GM23338 (cell line): ENCODE measurements around the gene TOMM40L. TPM values are rescaled to one million over a fixed set of nuclear protein-coding genes. Genes with fewer than 3 reads are reported as not detected.

Experiments used
- ATAC-seq: fragments of 200-7000 bp; cut with Tn5 transposase; 3 replicates; pipeline ENCODE4 v1.9.1; 2020
- DNase-seq: peaks from one replicate; pipeline ENCODE4 v3.0.0-alpha.2; 2015; ENCODE audit warnings: low spot score
- H2AFZ ChIP-seq: fragments of 200-600 bp; sonication (generic); 2 replicates; pipeline ENCODE4 v1.8.0; 2016; ENCODE audit warnings: antibody characterized with exemption, mild to moderate bottlenecking, moderate library complexity
- H3F3A ChIP-seq: fragments of 200-600 bp; sonication (generic); replicated peaks from 2 replicates; pipeline ENCODE4 v1.8.0; 2017; ENCODE audit warnings: antibody characterized with exemption, mixed run types, low read depth
- H3K27ac ChIP-seq: fragments of 200-600 bp; sonication (generic); 2 replicates; pipeline ENCODE4 v1.6.1; 2016; ENCODE audit warnings: low read depth
- H3K27me3 ChIP-seq: fragments of 200-600 bp; sonication (generic); 2 replicates; pipeline ENCODE4 v1.8.0; 2016; ENCODE audit warnings: mild to moderate bottlenecking, mixed run types, moderate library complexity; ENCODE audit not compliant: insufficient read depth
- H3K36me3 ChIP-seq: fragments of 200-600 bp; sonication (generic); 2 replicates; pipeline ENCODE4 v1.8.0; 2016; ENCODE audit warnings: mild to moderate bottlenecking; ENCODE audit not compliant: insufficient read depth
- H3K4me1 ChIP-seq: fragments of 200-600 bp; sonication (generic); 2 replicates; pipeline ENCODE4 v1.8.0; 2016; ENCODE audit warnings: mild to moderate bottlenecking, moderate library complexity; ENCODE audit not compliant: insufficient read depth
- H3K4me2 ChIP-seq: fragments of 200-600 bp; sonication (generic); 2 replicates; pipeline ENCODE4 v1.7.1; 2017; ENCODE audit warnings: mixed run types
- H3K4me3 ChIP-seq: fragments of 200-600 bp; sonication (generic); 2 replicates; pipeline ENCODE4 v1.6.1; 2016; ENCODE audit warnings: mixed run types
- H3K79me2 ChIP-seq: fragments of 200-600 bp; sonication (generic); replicated peaks from 2 replicates; pipeline ENCODE4 v1.8.0; 2017; ENCODE audit warnings: mild to moderate bottlenecking; ENCODE audit not compliant: insufficient read depth
- H3K9me2 ChIP-seq: fragments of 200-600 bp; sonication (generic); 2 replicates; pipeline ENCODE4 v1.8.0; 2017; ENCODE audit not compliant: insufficient read depth
- H4K20me1 ChIP-seq: fragments of 200-600 bp; sonication (generic); replicated peaks from 2 replicates; pipeline ENCODE4 v1.8.0; 2017; ENCODE audit warnings: mild to moderate bottlenecking; ENCODE audit not compliant: insufficient read depth
- H3K27ac Mint-ChIP-seq: 2 replicates; pipeline ENCODE4 v1.8.0; 2020; ENCODE audit warnings: inconsistent platforms, mild to moderate bottlenecking, moderate library complexity, mixed read lengths
- H3K27me3 Mint-ChIP-seq: 3 replicates; pipeline ENCODE4 v1.8.0; 2022; ENCODE audit warnings: low read depth, mild to moderate bottlenecking, moderate library complexity, mixed read lengths, inconsistent platforms; ENCODE audit not compliant: insufficient read depth, poor library complexity
- H3K36me3 Mint-ChIP-seq: 3 replicates; pipeline ENCODE4 v1.8.0; 2021; ENCODE audit warnings: low read depth, mild to moderate bottlenecking, inconsistent platforms, moderate library complexity, mixed read lengths
- H3K4me1 Mint-ChIP-seq: 3 replicates; pipeline ENCODE4 v1.8.0; 2020; ENCODE audit warnings: mild to moderate bottlenecking, inconsistent platforms, mixed read lengths
- H3K4me3 Mint-ChIP-seq: 3 replicates; pipeline ENCODE4 v1.8.0; 2021; ENCODE audit warnings: moderate library complexity, mild to moderate bottlenecking, inconsistent platforms, mixed read lengths
- H3K9me3 Mint-ChIP-seq: 3 replicates; pipeline ENCODE4 v1.8.0; 2020; ENCODE audit warnings: moderate library complexity, mild to moderate bottlenecking, inconsistent platforms, mixed read lengths
- CREB1 ChIP-seq: fragments of 250-450 bp; sonication (Bioruptor Pico); IDR thresholded peaks from 2 replicates; pipeline ENCODE4 v1.5.0; 2020; ENCODE audit warnings: low read depth, mild to moderate bottlenecking, moderate library complexity
- EZH2phosphoT487 ChIP-seq: fragments of 200-600 bp; sonication (generic); IDR thresholded peaks from one replicate; pipeline ENCODE4 v1.8.1; 2018; ENCODE audit warnings: antibody characterized with exemption; ENCODE audit not compliant: unreplicated experiment
- JUNB ChIP-seq: IDR thresholded peaks from one replicate; pipeline ENCODE4 v1.6.1; 2016; ENCODE audit warnings: antibody characterized with exemption; ENCODE audit not compliant: unreplicated experiment
- NANOG ChIP-seq: IDR thresholded peaks from 2 replicates; pipeline ENCODE4 v1.6.1; 2016; ENCODE audit warnings: antibody characterized with exemption, borderline replicate concordance
- POLR2AphosphoS5 ChIP-seq: IDR thresholded peaks from 2 replicates; pipeline ENCODE4 v1.6.1; 2016; ENCODE audit warnings: antibody characterized with exemption, low read depth
- STAT1 ChIP-seq: IDR thresholded peaks from one replicate; pipeline ENCODE4 v1.6.1; 2016; ENCODE audit warnings: antibody characterized with exemption; ENCODE audit not compliant: unreplicated experiment
- ZNF114 ChIP-seq: fragments of 250-450 bp; sonication (Bioruptor Pico); IDR thresholded peaks from 2 replicates; pipeline ENCODE4 v1.5.0; 2020; ENCODE audit warnings: mild to moderate bottlenecking, moderate library complexity
- ZNF331 ChIP-seq: fragments of 250-450 bp; sonication (Bioruptor Pico); IDR thresholded peaks from 2 replicates; pipeline ENCODE4 v1.5.0; 2020; ENCODE audit warnings: low read depth, mild to moderate bottlenecking, moderate library complexity
- polyA plus RNA-seq: library from polyadenylated mRNA; unstranded; fragments of >200 nt; fragmentation: Nextera tagmentation; extraction: Ambion mirVana; gene quantifications from 2 replicates; pipeline ENCODE4 v1.2.1, GENCODE V29; 2016
- total RNA-seq: library from RNA; depleted of rRNA; stranded (reverse); fragments of >200 nt; shearing (Covaris generic); gene quantifications from 2 replicates; pipeline ENCODE4 v1.2.3, GENCODE V29; 2014
- TF ChIP-seq, protein P1 (sequence below): fragments of 250-450 bp; sonication (Bioruptor Pico); IDR thresholded peaks from 2 replicates; pipeline ENCODE4 v1.5.0; 2020; ENCODE audit warnings: mild to moderate bottlenecking, moderate library complexity
- TF ChIP-seq, protein P2 (sequence below): IDR thresholded peaks from 2 replicates; pipeline ENCODE4 v1.6.1; 2016; ENCODE audit warnings: antibody characterized with exemption
- TF ChIP-seq, protein P3 (sequence below): IDR thresholded peaks from one replicate; pipeline ENCODE4 v1.6.1; 2018; ENCODE audit warnings: antibody characterized with exemption; ENCODE audit not compliant: unreplicated experiment
- TF ChIP-seq, protein P4 (sequence below), 2 experiments: fragments of 200-600 bp in 1 of 2; sonication (generic) in 1 of 2; conservative IDR thresholded peaks; 2 replicates each; pipeline versions ENCODE4 v1.5.1 to v1.6.1; 2016 to 2017; ENCODE audit warnings: antibody characterized with exemption in 2 of 2, low read depth in 2 of 2, mild to moderate bottlenecking in 2 of 2, moderate library complexity in 1 of 2

Gene TOMM40L
- total and polyA plus RNA-seq, 2 experiments from 2014 or later, result 6.8 to 12.9 TPM

DNA sequence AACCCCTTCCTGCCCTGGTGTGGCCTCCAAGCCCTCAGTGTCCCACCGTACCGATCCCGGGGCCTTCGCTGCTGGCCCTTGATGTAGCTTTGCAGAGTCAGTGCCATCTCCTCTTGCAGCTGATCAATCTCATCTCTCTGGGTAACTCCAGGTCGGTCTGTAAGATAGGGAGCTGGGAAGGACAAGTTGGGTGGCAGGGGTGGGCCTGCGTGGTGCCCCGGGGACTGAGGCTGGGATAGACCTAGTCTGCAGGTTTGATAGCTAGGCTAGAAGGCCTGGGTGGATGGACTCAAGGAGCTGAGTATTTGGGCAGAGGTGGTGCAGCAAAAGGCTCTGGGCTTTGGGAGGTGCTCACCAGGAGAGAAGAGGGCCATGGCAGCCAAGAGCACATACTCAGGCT is 4.9 kb downstream of the TOMM40L start (continued):
- TF ChIP-seq, protein P1, sequence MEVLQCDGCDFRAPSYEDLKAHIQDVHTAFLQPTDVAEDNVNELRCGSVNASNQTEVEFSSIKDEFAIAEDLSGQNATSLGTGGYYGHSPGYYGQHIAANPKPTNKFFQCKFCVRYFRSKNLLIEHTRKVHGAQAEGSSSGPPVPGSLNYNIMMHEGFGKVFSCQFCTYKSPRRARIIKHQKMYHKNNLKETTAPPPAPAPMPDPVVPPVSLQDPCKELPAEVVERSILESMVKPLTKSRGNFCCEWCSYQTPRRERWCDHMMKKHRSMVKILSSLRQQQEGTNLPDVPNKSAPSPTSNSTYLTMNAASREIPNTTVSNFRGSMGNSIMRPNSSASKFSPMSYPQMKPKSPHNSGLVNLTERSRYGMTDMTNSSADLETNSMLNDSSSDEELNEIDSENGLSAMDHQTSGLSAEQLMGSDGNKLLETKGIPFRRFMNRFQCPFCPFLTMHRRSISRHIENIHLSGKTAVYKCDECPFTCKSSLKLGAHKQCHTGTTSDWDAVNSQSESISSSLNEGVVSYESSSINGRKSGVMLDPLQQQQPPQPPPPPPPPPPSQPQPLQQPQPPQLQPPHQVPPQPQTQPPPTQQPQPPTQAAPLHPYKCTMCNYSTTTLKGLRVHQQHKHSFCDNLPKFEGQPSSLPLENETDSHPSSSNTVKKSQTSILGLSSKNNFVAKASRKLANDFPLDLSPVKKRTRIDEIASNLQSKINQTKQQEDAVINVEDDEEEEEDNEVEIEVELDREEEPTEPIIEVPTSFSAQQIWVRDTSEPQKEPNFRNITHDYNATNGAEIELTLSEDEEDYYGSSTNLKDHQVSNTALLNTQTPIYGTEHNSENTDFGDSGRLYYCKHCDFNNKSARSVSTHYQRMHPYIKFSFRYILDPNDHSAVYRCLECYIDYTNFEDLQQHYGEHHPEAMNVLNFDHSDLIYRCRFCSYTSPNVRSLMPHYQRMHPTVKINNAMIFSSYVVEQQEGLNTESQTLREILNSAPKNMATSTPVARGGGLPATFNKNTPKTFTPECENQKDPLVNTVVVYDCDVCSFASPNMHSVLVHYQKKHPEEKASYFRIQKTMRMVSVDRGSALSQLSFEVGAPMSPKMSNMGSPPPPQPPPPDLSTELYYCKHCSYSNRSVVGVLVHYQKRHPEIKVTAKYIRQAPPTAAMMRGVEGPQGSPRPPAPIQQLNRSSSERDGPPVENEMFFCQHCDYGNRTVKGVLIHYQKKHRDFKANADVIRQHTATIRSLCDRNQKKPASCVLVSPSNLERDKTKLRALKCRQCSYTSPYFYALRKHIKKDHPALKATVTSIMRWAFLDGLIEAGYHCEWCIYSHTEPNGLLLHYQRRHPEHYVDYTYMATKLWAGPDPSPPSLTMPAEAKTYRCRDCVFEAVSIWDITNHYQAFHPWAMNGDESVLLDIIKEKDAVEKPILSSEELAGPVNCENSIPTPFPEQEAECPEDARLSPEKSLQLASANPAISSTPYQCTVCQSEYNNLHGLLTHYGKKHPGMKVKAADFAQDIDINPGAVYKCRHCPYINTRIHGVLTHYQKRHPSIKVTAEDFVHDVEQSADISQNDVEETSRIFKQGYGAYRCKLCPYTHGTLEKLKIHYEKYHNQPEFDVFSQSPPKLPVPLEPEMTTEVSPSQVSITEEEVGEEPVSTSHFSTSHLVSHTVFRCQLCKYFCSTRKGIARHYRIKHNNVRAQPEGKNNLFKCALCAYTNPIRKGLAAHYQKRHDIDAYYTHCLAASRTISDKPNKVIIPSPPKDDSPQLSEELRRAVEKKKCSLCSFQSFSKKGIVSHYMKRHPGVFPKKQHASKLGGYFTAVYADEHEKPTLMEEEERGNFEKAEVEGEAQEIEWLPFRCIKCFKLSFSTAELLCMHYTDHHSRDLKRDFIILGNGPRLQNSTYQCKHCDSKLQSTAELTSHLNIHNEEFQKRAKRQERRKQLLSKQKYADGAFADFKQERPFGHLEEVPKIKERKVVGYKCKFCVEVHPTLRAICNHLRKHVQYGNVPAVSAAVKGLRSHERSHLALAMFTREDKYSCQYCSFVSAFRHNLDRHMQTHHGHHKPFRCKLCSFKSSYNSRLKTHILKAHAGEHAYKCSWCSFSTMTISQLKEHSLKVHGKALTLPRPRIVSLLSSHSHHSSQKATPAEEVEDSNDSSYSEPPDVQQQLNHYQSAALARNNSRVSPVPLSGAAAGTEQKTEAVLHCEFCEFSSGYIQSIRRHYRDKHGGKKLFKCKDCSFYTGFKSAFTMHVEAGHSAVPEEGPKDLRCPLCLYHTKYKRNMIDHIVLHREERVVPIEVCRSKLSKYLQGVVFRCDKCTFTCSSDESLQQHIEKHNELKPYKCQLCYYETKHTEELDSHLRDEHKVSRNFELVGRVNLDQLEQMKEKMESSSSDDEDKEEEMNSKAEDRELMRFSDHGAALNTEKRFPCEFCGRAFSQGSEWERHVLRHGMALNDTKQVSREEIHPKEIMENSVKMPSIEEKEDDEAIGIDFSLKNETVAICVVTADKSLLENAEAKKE, result no peak
- no peak for TF ChIP-seq ZNF114 (CRISPR knock-in tag)
- no peak for TF ChIP-seq EZH2phosphoT487

DNA sequence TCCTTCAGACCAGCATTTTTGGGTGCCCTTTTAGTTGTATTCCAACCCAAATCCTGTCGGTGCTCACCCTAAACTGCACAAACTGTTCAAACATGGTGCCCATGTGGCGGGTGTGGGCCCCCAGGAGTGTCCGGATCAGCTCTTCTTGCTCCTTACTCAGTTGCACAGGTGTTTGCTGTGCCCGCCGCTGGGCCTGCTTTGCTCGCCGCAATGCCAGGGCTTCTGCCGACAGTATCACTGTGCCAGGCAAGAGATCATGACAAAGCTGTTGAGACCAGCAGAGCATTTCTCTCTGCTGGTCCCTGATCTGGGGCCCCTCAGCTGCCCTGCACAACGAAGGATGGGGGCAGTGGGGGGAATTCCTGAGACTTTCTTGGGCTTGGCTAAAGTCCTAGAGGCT is 7.2 kb downstream of the TOMM40L start:
- H3K36me3 Mint-ChIP-seq, result peaks cover 14% of the 10 kb centered on the region
- Histone ChIP-seq H3K4me3 (no peak overlapping the region), H3F3A (peaks cover 9% of the 10 kb centered on the region; the same call in 1 of the 2 replicates), H3K36me3 (peaks cover 6% of the 10 kb centered on the region), H3K79me2 (no peaks in the 10 kb centered on the region), H2AFZ (no peak overlapping the region), H3K9me2 (no peaks in the 10 kb centered on the region), H4K20me1 (no peaks in the 10 kb centered on the region), H3K4me1 (no peaks in the 10 kb centered on the region), H3K27me3 (no peaks in the 10 kb centered on the region), H3K4me2 (no peak overlapping the region), H3K27ac (no peak overlapping the region)
- DNase-seq (no peak), ATAC-seq (no peak)
- H3K9me3 Mint-ChIP-seq, result no peaks in the 10 kb centered on the region
- H3K4me3 Mint-ChIP-seq, result no peak overlapping the region
- peaks cover 3% of the 10 kb centered on the region for H3K27me3 Mint-ChIP-seq
- H3K27ac Mint-ChIP-seq, result no peak overlapping the region
- H3K4me1 Mint-ChIP-seq, result no peaks in the 10 kb centered on the region; the same call in 2 of the 3 replicates
- TF ChIP-seq CREB1 (no peak), STAT1 (no peak), NANOG (no peak), ZNF331 (CRISPR knock-in tag) (no peak), ZNF114 (CRISPR knock-in tag) (no peak), EZH2phosphoT487 (no peak), JUNB (no peak), POLR2AphosphoS5 (no peak)
- TF ChIP-seq, protein P2, sequence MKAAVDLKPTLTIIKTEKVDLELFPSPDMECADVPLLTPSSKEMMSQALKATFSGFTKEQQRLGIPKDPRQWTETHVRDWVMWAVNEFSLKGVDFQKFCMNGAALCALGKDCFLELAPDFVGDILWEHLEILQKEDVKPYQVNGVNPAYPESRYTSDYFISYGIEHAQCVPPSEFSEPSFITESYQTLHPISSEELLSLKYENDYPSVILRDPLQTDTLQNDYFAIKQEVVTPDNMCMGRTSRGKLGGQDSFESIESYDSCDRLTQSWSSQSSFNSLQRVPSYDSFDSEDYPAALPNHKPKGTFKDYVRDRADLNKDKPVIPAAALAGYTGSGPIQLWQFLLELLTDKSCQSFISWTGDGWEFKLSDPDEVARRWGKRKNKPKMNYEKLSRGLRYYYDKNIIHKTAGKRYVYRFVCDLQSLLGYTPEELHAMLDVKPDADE, result no peak
- TF ChIP-seq, protein P3, sequence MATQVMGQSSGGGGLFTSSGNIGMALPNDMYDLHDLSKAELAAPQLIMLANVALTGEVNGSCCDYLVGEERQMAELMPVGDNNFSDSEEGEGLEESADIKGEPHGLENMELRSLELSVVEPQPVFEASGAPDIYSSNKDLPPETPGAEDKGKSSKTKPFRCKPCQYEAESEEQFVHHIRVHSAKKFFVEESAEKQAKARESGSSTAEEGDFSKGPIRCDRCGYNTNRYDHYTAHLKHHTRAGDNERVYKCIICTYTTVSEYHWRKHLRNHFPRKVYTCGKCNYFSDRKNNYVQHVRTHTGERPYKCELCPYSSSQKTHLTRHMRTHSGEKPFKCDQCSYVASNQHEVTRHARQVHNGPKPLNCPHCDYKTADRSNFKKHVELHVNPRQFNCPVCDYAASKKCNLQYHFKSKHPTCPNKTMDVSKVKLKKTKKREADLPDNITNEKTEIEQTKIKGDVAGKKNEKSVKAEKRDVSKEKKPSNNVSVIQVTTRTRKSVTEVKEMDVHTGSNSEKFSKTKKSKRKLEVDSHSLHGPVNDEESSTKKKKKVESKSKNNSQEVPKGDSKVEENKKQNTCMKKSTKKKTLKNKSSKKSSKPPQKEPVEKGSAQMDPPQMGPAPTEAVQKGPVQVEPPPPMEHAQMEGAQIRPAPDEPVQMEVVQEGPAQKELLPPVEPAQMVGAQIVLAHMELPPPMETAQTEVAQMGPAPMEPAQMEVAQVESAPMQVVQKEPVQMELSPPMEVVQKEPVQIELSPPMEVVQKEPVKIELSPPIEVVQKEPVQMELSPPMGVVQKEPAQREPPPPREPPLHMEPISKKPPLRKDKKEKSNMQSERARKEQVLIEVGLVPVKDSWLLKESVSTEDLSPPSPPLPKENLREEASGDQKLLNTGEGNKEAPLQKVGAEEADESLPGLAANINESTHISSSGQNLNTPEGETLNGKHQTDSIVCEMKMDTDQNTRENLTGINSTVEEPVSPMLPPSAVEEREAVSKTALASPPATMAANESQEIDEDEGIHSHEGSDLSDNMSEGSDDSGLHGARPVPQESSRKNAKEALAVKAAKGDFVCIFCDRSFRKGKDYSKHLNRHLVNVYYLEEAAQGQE, result no peak
- TF ChIP-seq, protein P4, sequence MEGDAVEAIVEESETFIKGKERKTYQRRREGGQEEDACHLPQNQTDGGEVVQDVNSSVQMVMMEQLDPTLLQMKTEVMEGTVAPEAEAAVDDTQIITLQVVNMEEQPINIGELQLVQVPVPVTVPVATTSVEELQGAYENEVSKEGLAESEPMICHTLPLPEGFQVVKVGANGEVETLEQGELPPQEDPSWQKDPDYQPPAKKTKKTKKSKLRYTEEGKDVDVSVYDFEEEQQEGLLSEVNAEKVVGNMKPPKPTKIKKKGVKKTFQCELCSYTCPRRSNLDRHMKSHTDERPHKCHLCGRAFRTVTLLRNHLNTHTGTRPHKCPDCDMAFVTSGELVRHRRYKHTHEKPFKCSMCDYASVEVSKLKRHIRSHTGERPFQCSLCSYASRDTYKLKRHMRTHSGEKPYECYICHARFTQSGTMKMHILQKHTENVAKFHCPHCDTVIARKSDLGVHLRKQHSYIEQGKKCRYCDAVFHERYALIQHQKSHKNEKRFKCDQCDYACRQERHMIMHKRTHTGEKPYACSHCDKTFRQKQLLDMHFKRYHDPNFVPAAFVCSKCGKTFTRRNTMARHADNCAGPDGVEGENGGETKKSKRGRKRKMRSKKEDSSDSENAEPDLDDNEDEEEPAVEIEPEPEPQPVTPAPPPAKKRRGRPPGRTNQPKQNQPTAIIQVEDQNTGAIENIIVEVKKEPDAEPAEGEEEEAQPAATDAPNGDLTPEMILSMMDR (conservative IDR thresholded peaks at IDR 0.05; ENCODE audit: low read depth in 2 of 2), result no peak
